IMR-90 (cell line): ENCODE results near the gene KIAA0825. TPM values are rescaled to one million over a fixed set of nuclear protein-coding genes. Genes with fewer than 3 reads are reported as not detected.

Experiments used
- ATAC-seq: fragments of 200-7000 bp; cut with Tn5 transposase; 2 replicates; pipeline ENCODE4 v1.9.1; 2020; ENCODE audit warnings: low read depth, mild to moderate bottlenecking, moderate library complexity
- BruUV-seq: library from RNA; stranded (reverse); fragments of 400-500 nt; replicated peaks from 2 replicates; lab custom pipeline; 2021; lab: Mats Ljungman, UMichigan
- CTCF ChIA-PET: fragments of 300-600 bp; formaldehyde crosslinking; extraction: SDS; loops from one replicate; lab custom pipeline; 2021; ENCODE audit warnings: antibody characterized with exemption; lab: Yijun Ruan, JAX
- POLR2A ChIA-PET: fragments of 300-600 bp; sonication (Branson Sonifier 250); formaldehyde crosslinking; loops from one replicate; lab custom pipeline; 2022; ENCODE audit warnings: antibody characterized with exemption; ENCODE audit not compliant: unreplicated experiment; lab: Charles Lee
- DNase-seq: peaks from one replicate; pipeline ENCODE4 v3.0.0; 2013
- H2AFZ ChIP-seq: replicated peaks from 2 replicates; pipeline ENCODE3; 2013; ENCODE audit warnings: low read length, mild to moderate bottlenecking; ENCODE audit not compliant: poor library complexity
- H2AK5ac ChIP-seq: 2 replicates; pipeline ENCODE4 v1.6.1; 2013; ENCODE audit warnings: low read depth, low read length, inconsistent platforms
- H2AK9ac ChIP-seq: replicated peaks from 2 replicates; pipeline ENCODE3; 2013; ENCODE audit warnings: mild to moderate bottlenecking, low read depth, low read length, moderate library complexity; ENCODE audit not compliant: poor library complexity
- H2BK120ac ChIP-seq: 2 replicates; pipeline ENCODE4 v1.6.1; 2013; ENCODE audit warnings: low read depth, low read length, inconsistent platforms
- H2BK15ac ChIP-seq: 3 replicates; pipeline ENCODE4 v1.6.1; 2013; ENCODE audit warnings: low read depth, low read length, inconsistent platforms
- H2BK20ac ChIP-seq: 2 replicates; pipeline ENCODE4 v1.6.1; 2013; ENCODE audit warnings: low read depth, mild to moderate bottlenecking, inconsistent platforms, low read length, moderate library complexity
- H2BK5ac ChIP-seq: 2 replicates; pipeline ENCODE4 v1.6.1; 2013; ENCODE audit warnings: mild to moderate bottlenecking, low read depth, low read length, inconsistent platforms; ENCODE audit not compliant: poor library complexity, severe bottlenecking
- H3K14ac ChIP-seq: replicated peaks from 2 replicates; pipeline ENCODE4 v1.6.1; 2013; ENCODE audit warnings: low read depth, low read length, inconsistent platforms
- H3K18ac ChIP-seq: 2 replicates; pipeline ENCODE4 v1.6.1; 2013; ENCODE audit warnings: low read depth, low read length, control low read depth
- H3K23ac ChIP-seq: 2 replicates; pipeline ENCODE4 v1.6.1; 2013; ENCODE audit warnings: low read depth, low read length, inconsistent platforms
- H3K27ac ChIP-seq: 2 replicates; pipeline ENCODE4 v1.5.1; 2013; ENCODE audit warnings: mild to moderate bottlenecking, control low read depth, low read length; ENCODE audit not compliant: insufficient read depth
- H3K27me3 ChIP-seq: 2 replicates; pipeline ENCODE4 v1.6.1; 2013; ENCODE audit warnings: low read length; ENCODE audit not compliant: control insufficient read depth, insufficient read depth
- H3K36me3 ChIP-seq: 2 replicates; pipeline ENCODE4 v1.6.1; 2013; ENCODE audit warnings: low read length, mixed read lengths; ENCODE audit not compliant: control insufficient read depth, insufficient read depth
- H3K4ac ChIP-seq: 2 replicates; pipeline ENCODE4 v1.6.1; 2013; ENCODE audit warnings: low read depth, low read length, inconsistent platforms
- H3K4me1 ChIP-seq: 2 replicates; pipeline ENCODE4 v1.6.1; 2013; ENCODE audit warnings: low read length, mixed read lengths; ENCODE audit not compliant: control insufficient read depth, insufficient read depth
- H3K4me2 ChIP-seq: 2 replicates; pipeline ENCODE4 v1.6.1; 2013; ENCODE audit warnings: low read depth, mild to moderate bottlenecking, control low read depth, low read length, moderate library complexity
- H3K4me3 ChIP-seq: 2 replicates; pipeline ENCODE4 v1.5.1; 2013; ENCODE audit warnings: low read depth, mild to moderate bottlenecking, control low read depth, low read length, moderate library complexity; ENCODE audit not compliant: insufficient read depth
- H3K56ac ChIP-seq: 2 replicates; pipeline ENCODE4 v1.6.1; 2013; ENCODE audit warnings: low read length, inconsistent platforms; ENCODE audit not compliant: insufficient read depth; ENCODE audit errors: extremely low read depth
- H3K79me1 ChIP-seq, 2 experiments: 2 replicates each; pipeline ENCODE4 v1.6.1; 2013; ENCODE audit warnings: low read length in 2 of 2, inconsistent platforms in 1 of 2, low read depth in 1 of 2
- H3K9ac ChIP-seq: 2 replicates; pipeline ENCODE4 v1.6.1; 2013; ENCODE audit warnings: low read depth, low read length, control low read depth
- H3K9me1 ChIP-seq: 2 replicates; pipeline ENCODE4 v1.6.1; 2013; ENCODE audit warnings: low read length, inconsistent platforms; ENCODE audit not compliant: insufficient read depth
- H3K9me3 ChIP-seq: 2 replicates; pipeline ENCODE4 v1.6.1; 2013; ENCODE audit warnings: low read length; ENCODE audit not compliant: control insufficient read depth, insufficient read depth
- H4K20me1 ChIP-seq: 2 replicates; pipeline ENCODE4 v1.6.1; 2013; ENCODE audit warnings: low read length, inconsistent platforms; ENCODE audit not compliant: insufficient read depth
- H4K5ac ChIP-seq: 2 replicates; pipeline ENCODE4 v1.6.1; 2013; ENCODE audit warnings: mild to moderate bottlenecking, low read depth, low read length, control low read depth
- H4K8ac ChIP-seq, 2 experiments: 2 replicates each; pipeline ENCODE4 v1.6.1; 2013; ENCODE audit warnings: low read depth in 2 of 2, low read length in 2 of 2, control low read depth in 1 of 2, inconsistent platforms in 1 of 2
- H4K91ac ChIP-seq: 2 replicates; pipeline ENCODE4 v1.6.1; 2013; ENCODE audit warnings: low read depth, low read length, inconsistent platforms; ENCODE audit not compliant: insufficient read depth
- BHLHE40 ChIP-seq: fragments of 150-350 bp; IDR thresholded peaks from 2 replicates; pipeline ENCODE4 v1.6.1; 2016; ENCODE audit warnings: mild to moderate bottlenecking, low read depth, low read length
- CEBPB ChIP-seq: IDR thresholded peaks from 2 replicates; pipeline ENCODE4 v1.6.1; 2012; ENCODE audit warnings: low read depth, low read length, improper control_type of control experiment
- CHD1 ChIP-seq: IDR thresholded peaks from 2 replicates; pipeline ENCODE4 v1.6.1; 2012; ENCODE audit warnings: low read depth, low read length, improper control_type of control experiment
- CTCF ChIP-seq: conservative IDR thresholded peaks from 2 replicates; pipeline ENCODE4 v1.5.1; 2012; ENCODE audit warnings: mild to moderate bottlenecking, low read depth, low read length, improper control_type of control experiment
- FOS ChIP-seq: fragments of 150-350 bp; IDR thresholded peaks from 2 replicates; pipeline ENCODE4 v1.6.1; 2016; ENCODE audit warnings: low read depth, low read length
- MAFK ChIP-seq: IDR thresholded peaks from 2 replicates; pipeline ENCODE4 v1.6.1; 2012; ENCODE audit warnings: low read depth, low read length, improper control_type of control experiment
- MAZ ChIP-seq: IDR thresholded peaks from 2 replicates; pipeline ENCODE4 v1.6.1; 2012; ENCODE audit warnings: low read depth, mild to moderate bottlenecking, low read length, improper control_type of control experiment, moderate library complexity, borderline replicate concordance
- MXI1 ChIP-seq: IDR thresholded peaks from 2 replicates; pipeline ENCODE4 v1.6.1; 2012; ENCODE audit warnings: low read depth, mild to moderate bottlenecking, low read length, moderate library complexity, borderline replicate concordance
- NFE2L2 ChIP-seq: fragments of 150-350 bp; IDR thresholded peaks from 2 replicates; pipeline ENCODE4 v1.6.1; 2016; ENCODE audit warnings: low read depth, mild to moderate bottlenecking, low read length
- POLR2A ChIP-seq: IDR thresholded peaks from 2 replicates; pipeline ENCODE4 v1.6.1; 2012; ENCODE audit warnings: mild to moderate bottlenecking, low read depth, low read length
- RAD21 ChIP-seq: IDR thresholded peaks from 2 replicates; pipeline ENCODE4 v1.6.1; 2012; ENCODE audit warnings: low read length, improper control_type of control experiment
- RCOR1 ChIP-seq: IDR thresholded peaks from 2 replicates; pipeline ENCODE4 v1.6.1; 2012; ENCODE audit warnings: mild to moderate bottlenecking, low read length, improper control_type of control experiment; ENCODE audit not compliant: insufficient replicate concordance
- RFX5 ChIP-seq: IDR thresholded peaks from 2 replicates; pipeline ENCODE4 v1.8.0; 2012; ENCODE audit warnings: low read depth, mild to moderate bottlenecking, low read length, moderate library complexity
- SMC3 ChIP-seq: fragments of 150-350 bp; IDR thresholded peaks from 2 replicates; pipeline ENCODE4 v1.6.1; 2016; ENCODE audit warnings: low read depth, mild to moderate bottlenecking, antibody characterized with exemption, low read length, moderate library complexity
- WGBS, 2 experiments: methylation state at CpG; one replicate each; pipeline versions ENCODE4 v1.1.5 to v1.1.7; 2013; ENCODE audit warnings: missing lambda C conversion rate in 2 of 2; ENCODE audit not compliant: insufficient read length in 1 of 2; ENCODE audit errors: extremely low coverage in 2 of 2; 5-methylcytosine and 5-hydroxymethylcytosine counted together
- dilution Hi-C: fragments of 300-500 bp; cut with HindIII; formaldehyde crosslinking; loops from one replicate; pipeline ENCODE4 v1.14.3; 2018; ENCODE audit warnings: low sequenced_read_pairs; ENCODE audit not compliant: unreplicated experiment
- in situ Hi-C: fragments of 300-500 bp; cut with MboI; formaldehyde crosslinking; loops from 3 replicates; pipeline ENCODE4 v1.14.3; 2019; ENCODE audit warnings: low sequenced_read_pairs, inconsistent platforms, mixed read lengths
- intact Hi-C: fragments of 100-400 bp; cut with micrococcal nuclease; formaldehyde crosslinking; loops from 2 replicates; pipeline ENCODE4 v1.10.0; 2022
- polyA plus RNA-seq, 3 experiments: library from polyadenylated mRNA; depleted of rRNA; stranded (reverse); fragments of >200 nt; gene quantifications; 2 replicates each; pipeline ENCODE4 v1.2.3, GENCODE V29; 2012; ENCODE audit warnings: low replicate concordance in 1 of 3
- total RNA-seq: library from RNA; depleted of rRNA; stranded (reverse); fragments of >200 nt; gene quantifications from 2 replicates; pipeline ENCODE4 v1.2.3, GENCODE V29; 2012
- TF ChIP-seq, protein P1 (sequence below): fragments of 150-350 bp; IDR thresholded peaks from 2 replicates; pipeline ENCODE4 v1.6.1; 2017; ENCODE audit warnings: mild to moderate bottlenecking, antibody characterized with exemption, low read length, low read depth
- TF ChIP-seq, protein P2 (sequence below): fragments of 150-350 bp; IDR thresholded peaks from 2 replicates; pipeline ENCODE4 v1.6.1; 2016; ENCODE audit warnings: low read depth, mild to moderate bottlenecking, low read length, moderate library complexity, borderline replicate concordance

KIAA0825 gene
- total and polyA plus RNA-seq, 2 of the 4 experiments (the other 2 are of a cell fraction), result 0.46 to 1.8 TPM

DNA sequence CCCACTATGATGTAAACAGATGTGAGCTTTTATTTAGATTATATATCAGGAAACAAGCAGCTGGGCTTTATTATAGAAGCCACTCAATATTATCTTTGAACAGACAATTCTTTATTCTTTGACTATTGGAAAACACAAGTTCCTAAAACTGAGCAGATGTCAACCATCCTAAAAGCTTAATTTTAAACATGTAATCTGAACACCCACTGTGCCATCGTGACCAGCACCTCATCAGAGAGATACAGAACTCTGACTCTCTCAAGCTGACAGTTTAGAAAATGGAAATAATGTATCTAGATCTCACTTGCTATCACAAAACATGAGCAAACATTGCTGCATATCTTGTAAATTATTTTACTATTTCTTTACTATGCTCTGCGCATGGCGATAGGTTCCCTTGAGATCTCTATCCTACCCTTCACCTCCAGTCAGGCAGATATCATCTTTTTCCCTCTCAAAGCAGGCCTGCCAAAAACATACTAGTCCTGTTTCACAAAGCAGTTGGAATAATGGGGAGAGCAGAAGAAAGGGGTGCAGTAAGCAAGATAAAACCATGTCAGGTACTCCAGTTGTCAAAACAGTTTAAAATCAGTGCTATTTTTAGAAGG lies 151.0 kb downstream of the KIAA0825 start:
- H2AK5ac ChIP-seq, result no peak overlapping the region
- H3K23ac ChIP-seq, result no peak overlapping the region
- no peak overlapping the region for H3K56ac ChIP-seq
- dilution Hi-C loops, result no loop called here
- H2BK5ac ChIP-seq, result no peak overlapping the region
- POLR2A ChIA-PET, result no interaction called here
- no peak overlapping the region for H3K4me3 ChIP-seq
- WGBS, 2 experiments, result no CpG with 5 or more reads among the region's 3 CpGs
- DNase-seq (no peak), ATAC-seq (no peak)
- no peak overlapping the region for H4K8ac ChIP-seq
- no peaks in the 10 kb centered on the region; the same call in 1 of the 2 replicates for H3K4me1 ChIP-seq
- no peaks in the 10 kb centered on the region for H3K79me1 ChIP-seq
- CTCF ChIA-PET, result interaction anchor here (0.5 kb wide), 1 partner anchor 324 kb away, joined by 4 read pairs; no protein-coding TSS in a partner anchor
- no peak overlapping the region for H3K4me2 ChIP-seq
- H3K9me1 ChIP-seq, result no peaks in the 10 kb centered on the region
- no peak overlapping the region for H3K4ac ChIP-seq
- intact Hi-C loops, result no loop called here
- no peak for TF ChIP-seq MXI1
- TF ChIP-seq FOS, result no peak
- TF ChIP-seq RFX5, result no peak
- no peak for TF ChIP-seq CEBPB
- TF ChIP-seq, protein P1, sequence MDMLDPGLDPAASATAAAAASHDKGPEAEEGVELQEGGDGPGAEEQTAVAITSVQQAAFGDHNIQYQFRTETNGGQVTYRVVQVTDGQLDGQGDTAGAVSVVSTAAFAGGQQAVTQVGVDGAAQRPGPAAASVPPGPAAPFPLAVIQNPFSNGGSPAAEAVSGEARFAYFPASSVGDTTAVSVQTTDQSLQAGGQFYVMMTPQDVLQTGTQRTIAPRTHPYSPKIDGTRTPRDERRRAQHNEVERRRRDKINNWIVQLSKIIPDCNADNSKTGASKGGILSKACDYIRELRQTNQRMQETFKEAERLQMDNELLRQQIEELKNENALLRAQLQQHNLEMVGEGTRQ, result no peak
- no peak for TF ChIP-seq RAD21
- no peak for TF ChIP-seq RCOR1
- TF ChIP-seq CHD1, result no peak
- TF ChIP-seq, protein P2, sequence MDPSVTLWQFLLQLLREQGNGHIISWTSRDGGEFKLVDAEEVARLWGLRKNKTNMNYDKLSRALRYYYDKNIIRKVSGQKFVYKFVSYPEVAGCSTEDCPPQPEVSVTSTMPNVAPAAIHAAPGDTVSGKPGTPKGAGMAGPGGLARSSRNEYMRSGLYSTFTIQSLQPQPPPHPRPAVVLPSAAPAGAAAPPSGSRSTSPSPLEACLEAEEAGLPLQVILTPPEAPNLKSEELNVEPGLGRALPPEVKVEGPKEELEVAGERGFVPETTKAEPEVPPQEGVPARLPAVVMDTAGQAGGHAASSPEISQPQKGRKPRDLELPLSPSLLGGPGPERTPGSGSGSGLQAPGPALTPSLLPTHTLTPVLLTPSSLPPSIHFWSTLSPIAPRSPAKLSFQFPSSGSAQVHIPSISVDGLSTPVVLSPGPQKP, result no peak
- TF ChIP-seq NFE2L2, result no peak
- TF ChIP-seq MAZ, result no peak
- no peak for TF ChIP-seq CTCF
- TF ChIP-seq SMC3, result no peak
- TF ChIP-seq POLR2A, result no peak
- TF ChIP-seq BHLHE40, result no peak
- TF ChIP-seq MAFK, result no peak
- no peak overlapping the region for H2BK120ac ChIP-seq
- H4K91ac ChIP-seq, result no peak overlapping the region
- no peak overlapping the region for H2BK15ac ChIP-seq
- H3K27ac ChIP-seq, result no peak overlapping the region
- no peaks in the 10 kb centered on the region for H3K36me3 ChIP-seq
- no peak overlapping the region for H2BK20ac ChIP-seq
- no peak overlapping the region for H4K5ac ChIP-seq
- H3K9ac ChIP-seq, result no peak overlapping the region
- no TSS peak for BruUV-seq
- H3K27me3 ChIP-seq, result no peaks in the 10 kb centered on the region
- H2AFZ ChIP-seq, result no peak overlapping the region
- no peak overlapping the region for H2AK9ac ChIP-seq
- peak overlapping the region; percentile 21; the same call in 1 of the 2 replicates for H3K18ac ChIP-seq
- H4K20me1 ChIP-seq, result no peaks in the 10 kb centered on the region
- in situ Hi-C loops, result no loop called here
- H3K9me3 ChIP-seq, result no peaks in the 10 kb centered on the region
- no peak overlapping the region for H3K14ac ChIP-seq
